HG02840 (cell line): Measurements from ENCODE around the gene MAP3K9.

ENCODE experiments used
- ATAC-seq: cut with Tn5 transposase; IDR thresholded peaks from one replicate; pipeline ENCODE4 v1.9.1; 2021; ENCODE audit warnings: mild to moderate bottlenecking, moderate library complexity, moderate number of reproducible peaks; ENCODE audit not compliant: unreplicated experiment, low FRiP score

The MAP3K9 gene

GRCh38 chr14:70730393-70730792, 78.9 kb downstream of the MAP3K9 start:
- no peak for ATAC-seq

- ATAC-seq: no peak
Measured at GRCh38 chr14:70726651-70727375, 82.5 kb downstream of the MAP3K9 start.

DNA sequence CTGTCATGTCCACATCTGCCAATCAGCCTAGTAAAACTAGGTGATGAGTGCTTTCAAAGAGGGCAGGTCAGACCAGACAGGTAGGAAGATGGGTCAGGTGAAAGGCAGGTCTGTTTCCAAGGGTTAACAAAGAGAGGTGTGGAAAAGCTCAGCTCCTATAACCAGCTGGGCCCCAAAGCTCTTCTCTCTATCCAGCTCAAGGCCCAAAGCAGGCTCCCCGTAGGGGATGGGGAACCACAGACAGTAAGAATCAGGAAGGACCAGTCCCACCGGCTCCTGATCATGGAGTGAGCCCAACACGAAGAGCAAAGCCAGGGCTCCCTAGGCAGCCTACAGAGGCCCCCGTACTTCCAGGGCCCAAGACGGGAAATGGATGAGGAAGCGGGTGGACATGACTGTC, 84.4 kb downstream of the MAP3K9 start:
- no peak for ATAC-seq

GRCh38 chr14:70724110-70724509, 85.2 kb downstream of the MAP3K9 start:
- ATAC-seq: no peak

DNA sequence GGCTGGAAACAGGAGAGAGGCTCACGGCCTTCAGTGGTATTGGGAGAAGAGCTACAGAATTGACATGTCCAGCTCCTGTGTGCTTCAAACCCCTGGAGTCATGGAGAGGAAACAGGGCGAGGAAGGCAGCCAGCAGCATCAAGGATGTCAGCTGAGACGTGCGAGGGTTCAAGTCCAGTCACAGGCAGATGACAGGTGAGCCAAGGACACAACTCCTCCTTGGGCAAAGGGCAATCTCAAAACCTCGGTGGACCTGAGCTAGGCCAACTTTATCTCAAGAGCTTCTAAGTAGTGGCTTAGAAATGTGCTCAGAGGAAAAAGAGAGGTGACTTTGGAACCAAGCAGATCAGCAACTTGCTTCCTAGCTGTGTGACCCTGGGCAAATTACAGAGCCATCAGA, 86.0 kb downstream of the MAP3K9 start:
- no peak for ATAC-seq

- ATAC-seq: no peak
Measured at GRCh38 chr14:70722418-70722817, 86.9 kb downstream of the MAP3K9 start.

DNA sequence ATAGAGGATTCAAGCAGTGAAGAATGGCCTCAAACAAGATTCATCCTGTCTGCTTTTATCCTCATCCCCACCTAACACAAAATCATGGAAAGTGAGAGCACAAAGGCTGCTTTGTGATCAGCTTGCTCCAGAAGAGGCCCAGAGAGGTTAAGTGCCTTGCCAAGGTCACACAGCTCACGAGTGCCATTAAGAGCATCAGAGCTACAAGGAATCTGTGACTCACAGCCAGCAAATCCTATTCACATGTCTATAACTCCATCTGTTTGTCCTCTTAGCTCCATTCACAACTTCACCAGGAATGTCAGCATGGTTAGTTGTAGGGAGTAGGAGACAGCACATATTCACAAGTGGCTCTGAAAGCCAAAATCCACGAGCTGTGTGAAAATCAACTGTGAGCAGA, 87.8 kb downstream of the MAP3K9 start:
- no peak for ATAC-seq

GRCh38 chr14:70718383-70719118, 90.8 kb downstream of the MAP3K9 start:
- ATAC-seq: no peak

GRCh38 chr14:70716958-70717357, 92.4 kb downstream of the MAP3K9 start:
- no peak for ATAC-seq

- no peak for ATAC-seq
Measured at GRCh38 chr14:70716483-70716882, 92.8 kb downstream of the MAP3K9 start.

DNA sequence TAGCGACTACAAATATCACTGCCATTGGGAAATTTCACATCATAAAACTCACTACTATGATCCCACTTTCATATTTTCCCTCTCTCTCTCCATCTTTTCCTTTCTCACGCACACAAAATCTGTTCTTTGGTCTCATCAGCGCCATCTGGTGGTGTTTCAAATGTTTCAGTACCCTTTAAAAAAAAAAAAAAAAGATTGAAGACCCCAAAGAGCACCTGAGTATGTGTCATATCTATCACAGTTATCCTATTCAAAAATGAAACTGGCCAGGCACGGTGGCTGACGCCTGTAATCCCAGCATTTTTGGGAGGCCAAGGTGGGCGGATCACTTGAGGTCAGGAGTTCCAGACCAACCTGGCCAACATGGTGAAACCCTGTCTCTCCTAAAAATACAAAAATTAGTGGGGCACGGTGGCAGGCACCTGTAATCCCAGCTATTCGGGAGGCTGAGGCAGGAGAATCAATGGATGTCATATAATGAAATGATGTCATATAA, 95.2 kb downstream of the MAP3K9 start:
- no peak for ATAC-seq

GRCh38 chr14:70713511-70713916, 95.8 kb downstream of the MAP3K9 start:
- ATAC-seq: no peak

GRCh38 chr14:70713096-70713495, 96.2 kb downstream of the MAP3K9 start:
- no peak for ATAC-seq

GRCh38 chr14:70711451-70711850, 97.9 kb downstream of the MAP3K9 start:
- no peak for ATAC-seq

GRCh38 chr14:70709726-70710382, 99.5 kb downstream of the MAP3K9 start:
- ATAC-seq: no peak

- ATAC-seq: no peak
Measured at GRCh38 chr14:70708717-70709570, 100.4 kb downstream of the MAP3K9 start.

DNA sequence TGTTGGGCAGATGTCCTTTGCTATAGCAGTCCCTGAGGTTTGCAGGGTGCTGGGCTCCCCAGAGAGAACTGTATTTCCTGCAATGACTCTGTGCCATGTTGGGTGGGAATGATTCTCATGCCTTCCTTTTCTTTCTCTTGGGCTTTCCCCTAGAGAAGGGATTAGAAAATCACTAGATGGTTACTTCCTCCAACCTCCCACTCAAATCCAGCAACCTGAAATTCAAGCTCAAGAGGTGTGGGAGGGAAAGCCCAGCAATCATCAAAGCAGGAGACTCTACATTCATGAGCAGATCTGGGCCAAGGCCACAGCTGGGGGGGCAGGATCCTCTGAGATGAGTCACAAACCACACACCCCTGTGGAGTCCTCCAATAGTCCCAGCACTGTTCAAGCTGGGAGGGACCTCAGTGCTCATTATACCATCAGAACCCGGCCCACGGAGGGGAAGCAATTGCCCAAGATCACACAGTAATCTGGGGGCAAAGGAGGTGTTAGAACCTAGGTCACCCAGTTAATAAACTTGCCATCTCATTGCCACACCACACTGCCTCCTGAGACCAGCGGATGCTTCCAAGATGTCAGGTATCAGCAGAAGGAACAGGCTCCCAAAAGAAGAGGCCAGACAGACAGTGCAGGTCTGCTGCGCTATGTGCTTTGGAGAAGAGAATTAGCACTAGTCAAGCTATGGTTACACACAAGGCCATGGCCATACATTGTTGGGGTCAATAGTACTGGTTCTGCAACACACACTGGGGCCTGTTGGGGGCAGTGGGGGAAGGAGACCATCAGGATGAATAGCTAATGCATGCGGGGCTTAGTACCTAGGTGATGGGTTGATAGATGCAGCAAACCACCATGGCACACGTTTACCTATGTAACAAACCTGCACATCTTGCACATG, 101.9 kb downstream of the MAP3K9 start:
- no peak for ATAC-seq

DNA sequence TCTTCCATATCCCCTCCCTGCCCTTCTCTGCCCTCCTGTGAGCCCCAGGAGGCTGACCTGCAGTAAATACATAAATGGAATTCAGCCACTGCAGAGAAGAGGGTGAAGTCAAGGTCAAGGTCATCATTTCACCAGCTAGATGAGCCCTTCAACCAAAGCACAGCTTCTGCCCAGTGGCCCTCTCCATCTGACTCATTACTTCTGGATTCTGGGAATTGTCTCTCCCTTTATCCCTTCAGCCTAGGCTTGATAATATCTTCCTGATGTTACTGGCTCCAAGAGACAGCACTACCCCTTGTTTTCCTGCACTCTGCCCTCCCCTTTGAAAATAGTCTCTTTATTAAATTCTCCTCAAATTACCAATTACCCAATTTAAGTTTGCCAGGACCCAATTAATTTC, 103.1 kb downstream of the MAP3K9 start:
- no peak for ATAC-seq

GRCh38 chr14:70704960-70705359, 104.4 kb downstream of the MAP3K9 start:
- ATAC-seq: no peak
